ENCODE measurements around the gene ARID1A. TPM values are rescaled to one million over a fixed set of nuclear protein-coding genes. Genes with fewer than 3 reads are reported as not detected.

ARID1A gene
- total and polyA plus RNA-seq, 9 of the 15 experiments (the other 6 are each of a cell fraction or from before 2014, with no cell fraction given) = 8.3 to 88.3 (median 22.5) TPM

- 0 out of 2 replicates have a peak, but pooled peaks have one; percentile 48 for TF ChIP-seq MECOM (CRISPR knock-in tag; IDR thresholded peaks at IDR 0.05)
- TF ChIP-seq TCF7L2 (IDR thresholded peaks at IDR 0.05; ENCODE audit: low read depth, low read length) = 0 out of 2 replicates have a peak, but pooled peaks have one; percentile 34
- TF ChIP-seq ZNF551 (CRISPR knock-in tag; IDR thresholded peaks at IDR 0.05) = 0 out of 2 replicates have a peak, but pooled peaks have one; percentile 55
- no peak for TF ChIP-seq ZNF699 (CRISPR knock-in tag; IDR thresholded peaks at IDR 0.05; ENCODE audit: insufficient replicate concordance)
- TF ChIP-seq VEZF1 (CRISPR knock-in tag; IDR thresholded peaks at IDR 0.05) = peak; percentile 81
- TF ChIP-seq POLR2AphosphoS5 (IDR thresholded peaks at IDR 0.05; ENCODE audit: control insufficient read depth, insufficient read depth, low read depth, low read length) = peak; percentile 65
- no peak for TF ChIP-seq ARID4B (CRISPR knock-in tag; IDR thresholded peaks at IDR 0.05)
- TF ChIP-seq ZFP1 (CRISPR knock-in tag; IDR thresholded peaks at IDR 0.05) = 0 out of 2 replicates have a peak, but pooled peaks have one; percentile 10
- TF ChIP-seq MCM3 (IDR thresholded peaks at IDR 0.05) = no peak
- no peak for TF ChIP-seq HINFP (tag; conservative IDR thresholded peaks at IDR 0.05; ENCODE audit: low read depth)
- TF ChIP-seq ZBTB49 (CRISPR knock-in tag; IDR thresholded peaks at IDR 0.05; ENCODE audit: borderline replicate concordance) = no peak
- TF ChIP-seq GTF2F1 (IDR thresholded peaks at IDR 0.05; ENCODE audit: low read depth, low read length) = no peak
- TF ChIP-seq CXXC5 (CRISPR knock-in tag; IDR thresholded peaks at IDR 0.05) = no peak
- no peak for TF ChIP-seq RBM15 (IDR thresholded peaks at IDR 0.05; ENCODE audit: insufficient read depth, low read length)
- no peak for TF ChIP-seq ZNF436 (CRISPR knock-in tag; IDR thresholded peaks at IDR 0.05)
- no peak for TF ChIP-seq U2AF2 (optimal IDR thresholded peaks at IDR 0.05; ENCODE audit: low read depth, low read length)
- TF ChIP-seq PHB2 (IDR thresholded peaks at IDR 0.05; ENCODE audit: low read depth) = no peak
Observed at GRCh38 chr1:26784023-26784871, 88.4 kb downstream of the ARID1A start (continued).

Data from K562 (cell line).